Progenitor cell of endocrine pancreas (in vitro differentiated cells): ENCODE results near the gene LTB4R2. TPM values are rescaled to one million over a fixed set of nuclear protein-coding genes. Genes with fewer than 3 reads are reported as not detected.

ENCODE experiments used
- DNase-seq: peaks from one replicate; pipeline ENCODE4 v3.0.0; 2021; ENCODE audit warnings: low spot score; ENCODE audit not compliant: unreplicated experiment
- H3K27ac Mint-ChIP-seq: 2 replicates; pipeline ENCODE4 v1.8.0; 2021; ENCODE audit warnings: mild to moderate bottlenecking, moderate library complexity, mixed read lengths
- H3K27me3 Mint-ChIP-seq: 2 replicates; pipeline ENCODE4 v1.8.0; 2021; ENCODE audit warnings: mixed read lengths
- H3K36me3 Mint-ChIP-seq: 2 replicates; pipeline ENCODE4 v1.8.0; 2022; ENCODE audit warnings: mixed read lengths; ENCODE audit not compliant: insufficient read depth
- H3K4me1 Mint-ChIP-seq: 2 replicates; pipeline ENCODE4 v1.8.0; 2021; ENCODE audit warnings: low read depth, mixed read lengths
- H3K4me3 Mint-ChIP-seq: 2 replicates; pipeline ENCODE4 v1.8.0; 2021; ENCODE audit warnings: low read depth, mild to moderate bottlenecking, moderate library complexity, mixed read lengths
- H3K9me3 Mint-ChIP-seq: 2 replicates; pipeline ENCODE4 v1.8.0; 2021; ENCODE audit warnings: low read depth, mixed read lengths
- CTCF ChIP-seq: fragments of 200-600 bp; sonication (generic); IDR thresholded peaks from one replicate; pipeline ENCODE4 v1.5.0; 2021; ENCODE audit warnings: antibody characterized with exemption, mild to moderate bottlenecking; ENCODE audit not compliant: unreplicated experiment
- total RNA-seq: library from RNA; stranded (reverse); gene quantifications from 2 replicates; pipeline ENCODE4 v1.2.1, GENCODE V29; 2021

Gene LTB4R2
- total RNA-seq, 1 donor from 2014 or later = 11.0 TPM

- Mint-ChIP-seq H3K27ac (no peak overlapping the region), H3K4me1 (no peaks in the 10 kb centered on the region), H3K4me3 (no peak overlapping the region), H3K9me3 (no peaks in the 10 kb centered on the region), H3K36me3 (no peaks in the 10 kb centered on the region), H3K27me3 (no peaks in the 10 kb centered on the region)
- TF ChIP-seq CTCF = no peak
- DNase-seq = no peak
These were observed 26.0 kb upstream of the LTB4R2 start for GRCh38 chr14:24283796-24284460.

GRCh38 chr14:24284501-24285035 is 25.4 kb upstream of the LTB4R2 start:
- Mint-ChIP-seq H3K4me3 (no peak overlapping the region), H3K9me3 (no peaks in the 10 kb centered on the region), H3K4me1 (no peaks in the 10 kb centered on the region), H3K36me3 (no peaks in the 10 kb centered on the region), H3K27me3 (no peaks in the 10 kb centered on the region), H3K27ac (no peak overlapping the region)
- DNase-seq = no peak
- no peak for TF ChIP-seq CTCF

GRCh38 chr14:24285351-24285750 is 24.6 kb upstream of the LTB4R2 start:
- Mint-ChIP-seq H3K9me3 (no peaks in the 10 kb centered on the region), H3K27me3 (no peaks in the 10 kb centered on the region), H3K4me3 (no peak overlapping the region), H3K4me1 (no peaks in the 10 kb centered on the region), H3K36me3 (peaks cover under 1% of the 10 kb centered on the region), H3K27ac (no peak overlapping the region)
- DNase-seq = no peak
- no peak for TF ChIP-seq CTCF

GRCh38 chr14:24286996-24287395 is 22.9 kb upstream of the LTB4R2 start:
- no peaks in the 10 kb centered on the region for H3K9me3 Mint-ChIP-seq
- peaks cover 3% of the 10 kb centered on the region for H3K36me3 Mint-ChIP-seq
- H3K4me3 Mint-ChIP-seq = no peak overlapping the region
- no peak for DNase-seq
- H3K27me3 Mint-ChIP-seq = no peaks in the 10 kb centered on the region
- no peak for TF ChIP-seq CTCF
- no peak overlapping the region for H3K27ac Mint-ChIP-seq
- H3K4me1 Mint-ChIP-seq = no peaks in the 10 kb centered on the region

GRCh38 chr14:24289649-24290280 is 20.2 kb upstream of the LTB4R2 start:
- no peak overlapping the region for H3K27ac Mint-ChIP-seq
- H3K4me3 Mint-ChIP-seq = no peak overlapping the region
- H3K27me3 Mint-ChIP-seq = no peaks in the 10 kb centered on the region
- peaks cover 6% of the 10 kb centered on the region for H3K36me3 Mint-ChIP-seq
- H3K9me3 Mint-ChIP-seq = no peaks in the 10 kb centered on the region
- TF ChIP-seq CTCF = no peak
- no peak for DNase-seq
- H3K4me1 Mint-ChIP-seq = no peaks in the 10 kb centered on the region
